K562 (cell line): ENCODE results near the gene PNPLA2. TPM values are rescaled to one million over a fixed set of nuclear protein-coding genes. Genes with fewer than 3 reads are reported as not detected.

ENCODE experiments used
- ARID1B ChIP-seq: fragments of 450-650 bp; IDR thresholded peaks from 2 replicates; pipeline ENCODE4 v1.6.1; 2016; ENCODE audit warnings: antibody characterized with exemption, mild to moderate bottlenecking, inconsistent platforms
- CAMTA2 ChIP-seq: fragments of 250-450 bp; sonication (Bioruptor Pico); conservative IDR thresholded peaks from 2 replicates; pipeline ENCODE4 v1.5.1; 2022
- CBX3 ChIP-seq, 2 experiments: IDR thresholded peaks; 1 replicate in 1 of 2; 2 replicates in 1 of 2; pipeline ENCODE4 v1.6.1; 2012; ENCODE audit warnings: inconsistent platforms in 2 of 2, low read length in 2 of 2, borderline replicate concordance in 1 of 2, control low read depth in 1 of 2
- CEBPG ChIP-seq, 3 experiments: fragments of 200-800 bp in 1 of 3; sonication (Bioruptor generic) in 1 of 3; sonication (generic) in 1 of 3; formaldehyde crosslinking in 1 of 3; IDR thresholded peaks in 2 of 3; conservative IDR thresholded peaks in 1 of 3; 2 replicates each; pipeline versions ENCODE4 v1.6.1 to v1.8.0; 2016 to 2022; ENCODE audit warnings: missing compliant biosample characterization in 2 of 3, missing genetic modification characterization in 2 of 3, mild to moderate bottlenecking in 1 of 3, missing genetic modification reagents in 1 of 3
- CREM ChIP-seq: IDR thresholded peaks from 2 replicates; pipeline ENCODE4 v1.6.1; 2014; ENCODE audit warnings: antibody characterized with exemption, low read depth
- HDAC1 ChIP-seq, 2 experiments: fragments of 450-650 bp; IDR thresholded peaks; 2 replicates each; pipeline ENCODE4 v1.6.1; 2016 to 2017; ENCODE audit warnings: inconsistent platforms in 1 of 2, mild to moderate bottlenecking in 1 of 2, moderate library complexity in 1 of 2
- HMGN3 ChIP-seq: IDR thresholded peaks from 2 replicates; pipeline ENCODE4 v1.6.1; 2011; ENCODE audit warnings: borderline replicate concordance, low read depth, mild to moderate bottlenecking, mixed read lengths, low read length; ENCODE audit not compliant: insufficient read length; ENCODE audit errors: extremely low read depth
- MYC ChIP-seq, 2 experiments: fragments of 250-450 bp in 1 of 2; sonication (Bioruptor Pico) in 1 of 2; IDR thresholded peaks; 2 replicates each; pipeline versions ENCODE4 v1.5.1 to v1.6.1; 2012 to 2021; ENCODE audit warnings: low read depth in 2 of 2, borderline replicate concordance in 1 of 2, improper control_type of control experiment in 1 of 2, low read length in 1 of 2, mild to moderate bottlenecking in 1 of 2, moderate library complexity in 1 of 2
- POLR2G ChIP-seq: fragments of 200-400 bp; formaldehyde crosslinking; IDR thresholded peaks from 2 replicates; pipeline ENCODE4 v1.6.1; 2017; ENCODE audit warnings: low read depth, mild to moderate bottlenecking, antibody characterized with exemption, low read length, moderate library complexity
- SETDB1 ChIP-seq: IDR thresholded peaks from one replicate; pipeline ENCODE4 v1.6.1; 2012; ENCODE audit warnings: low read length, control low read depth, inconsistent platforms
- SIN3A ChIP-seq, 2 experiments: fragments of 150-350 bp in 1 of 2; IDR thresholded peaks; 2 replicates each; pipeline ENCODE4 v1.6.1; 2011 to 2016; ENCODE audit warnings: borderline replicate concordance in 2 of 2, low read depth in 2 of 2, low read length in 2 of 2, mild to moderate bottlenecking in 2 of 2, moderate library complexity in 2 of 2; ENCODE audit not compliant: control insufficient read depth in 1 of 2
- VEZF1 ChIP-seq: fragments of 200-800 bp; sonication (Bioruptor generic); IDR thresholded peaks from 2 replicates; pipeline ENCODE4 v1.6.1; 2017; ENCODE audit warnings: missing genetic modification characterization, missing compliant biosample characterization
- ZFP36 ChIP-seq: fragments of 150-350 bp; IDR thresholded peaks from 2 replicates; pipeline ENCODE4 v1.6.1; 2018; ENCODE audit warnings: low read length, low read depth; ENCODE audit not compliant: partially characterized antibody
- ZNF395 ChIP-seq: fragments of 200-800 bp; sonication (Bioruptor generic); IDR thresholded peaks from 2 replicates; pipeline ENCODE4 v1.6.1; 2017; ENCODE audit warnings: missing genetic modification characterization, missing compliant biosample characterization
- ZNF408 ChIP-seq: fragments of 250-450 bp; sonication (Bioruptor Pico); IDR thresholded peaks from 2 replicates; pipeline ENCODE4 v1.4.0; 2020; ENCODE audit warnings: low read depth, mild to moderate bottlenecking, moderate library complexity
- ZNF431 ChIP-seq: sonication (generic); formaldehyde crosslinking; IDR thresholded peaks from 2 replicates; pipeline ENCODE4 v1.8.0; 2022; ENCODE audit warnings: mild to moderate bottlenecking, missing genetic modification reagents
- ZNF57 ChIP-seq: fragments of 450-650 bp; formaldehyde crosslinking; IDR thresholded peaks from 2 replicates; pipeline ENCODE4 v1.4.0; 2020; ENCODE audit warnings: mild to moderate bottlenecking, moderate library complexity
- ZNF707 ChIP-seq: fragments of 250-450 bp; sonication (Bioruptor Pico); conservative IDR thresholded peaks from 2 replicates; pipeline ENCODE4 v1.8.0; 2022; ENCODE audit warnings: inconsistent platforms, mild to moderate bottlenecking, moderate library complexity
- ZNF740 ChIP-seq, 3 experiments: fragments of 200-800 bp in 1 of 3; sonication (Bioruptor generic) in 1 of 3; sonication (generic) in 1 of 3; formaldehyde crosslinking in 1 of 3; IDR thresholded peaks; 2 replicates each; pipeline versions ENCODE4 v1.6.1 to v1.8.0; 2016 to 2022; ENCODE audit warnings: mild to moderate bottlenecking in 2 of 3, missing compliant biosample characterization in 2 of 3, missing genetic modification characterization in 2 of 3, missing genetic modification reagents in 1 of 3
- polyA plus RNA-seq, 8 experiments: library from polyadenylated mRNA; depleted of rRNA in 4 of 8; stranded (reverse) in 5 of 8; unstranded in 3 of 8; fragments of >200 nt; fragmentation: Nextera tagmentation in 2 of 8; fragmentation: Illumina TruSeq in 1 of 8; extraction: Ambion mirVana in 2 of 8; extraction: Trizol in 1 of 8; gene quantifications; 2 replicates each; pipeline versions ENCODE4 v1.2.1 to v1.2.3, GENCODE V29; 2011 to 2014; ENCODE audit warnings: inconsistent platforms in 1 of 8, missing spikeins in 1 of 8
- total RNA-seq, 7 experiments: library from RNA; depleted of rRNA in 6 of 7; stranded (reverse); fragments of >200 nt in 6 of 7; fragmentation: Illumina TruSeq in 2 of 7; extraction: Trizol in 2 of 7; gene quantifications; 2 replicates each; pipeline versions ENCODE4 v1.2.1 to v1.2.3, GENCODE V29; 2011 to 2021; ENCODE audit warnings: low replicate concordance in 1 of 7

PNPLA2 gene
- total and polyA plus RNA-seq, 9 of the 15 experiments (the other 6 are each of a cell fraction or from before 2014, with no cell fraction given), result 0.39 to 87.1 (median 8.4) TPM

GRCh38 chr11:838441-839279 is 19.9 kb downstream of the PNPLA2 start (continued):
- TF ChIP-seq ZNF395 (no peak), MYC (IDR thresholded peaks at IDR 0.05; ENCODE audit: low read depth, low read length) (peak; percentile 86), MYC (CRISPR knock-in tag; IDR thresholded peaks at IDR 0.05; ENCODE audit: borderline replicate concordance, low read depth) (no peak), POLR2G (peak; percentile 25; the same call in 1 of the 2 replicates), CREM (peak; percentile 41; the same call in 1 of the 2 replicates), ARID1B (peak; percentile 20; the same call in 1 of the 2 replicates), ZNF707 (CRISPR knock-in tag) (no peak), SIN3A (IDR thresholded peaks at IDR 0.05; ENCODE audit: borderline replicate concordance in 2 of 2, control insufficient read depth in 1 of 2, low read depth in 2 of 2, low read length in 2 of 2) (peak in 1 of 2 experiments; percentile 76; a peak in 2 of 4 replicates), VEZF1 (CRISPR knock-in tag) (peak; percentile 56), ZNF408 (CRISPR knock-in tag) (no peak), ZFP36 (no peak), CEBPG (CRISPR knock-in tag; IDR thresholded peaks at IDR 0.05) (no peak), CEBPG (tag; conservative IDR thresholded peaks at IDR 0.05 in 1 of 2, IDR thresholded peaks at IDR 0.05 in 1 of 2) (no peak), SETDB1 (no peak), CBX3 (IDR thresholded peaks at IDR 0.05; ENCODE audit: borderline replicate concordance in 1 of 2, low read length in 2 of 2) (0 out of 3 replicates have a peak, but pooled peaks of 1 of the 2 experiments have one; percentile 36), ZNF431 (CRISPR knock-in tag) (no peak), ZNF740 (CRISPR knock-in tag; IDR thresholded peaks at IDR 0.05) (peak; percentile 37; the same call in 1 of the 2 replicates), ZNF740 (tag; IDR thresholded peaks at IDR 0.05) (no peak), ZNF57 (CRISPR knock-in tag) (no peak), HMGN3 (peak; percentile 27), CAMTA2 (no peak), HDAC1 (IDR thresholded peaks at IDR 0.05) (peak in 1 of 2 experiments; percentile 63; a peak in 2 of 4 replicates)
- TF ChIP-seq, all 486 proteins: peak for 36
